Left lung (tissue), 10 donors: ENCODE results near the gene ATAD3C. TPM values are rescaled to one million over a fixed set of nuclear protein-coding genes. Genes with fewer than 3 reads are reported as not detected.

Experiments used
- ATAC-seq: fragments of 200-7000 bp; cut with Tn5 transposase; one replicate; pipeline ENCODE4 v1.9.1; 2020; ENCODE audit warnings: moderate library complexity
- DNase-seq, 4 donors: peaks; one replicate each; pipeline ENCODE4 v3.0.0-alpha.2; 2013 to 2020
- H3K27ac ChIP-seq, 2 donors: fragments of 200-600 bp; sonication (generic) in 1 of 2; one replicate each; pipeline versions ENCODE4 v1.5.0 to v1.8.0; 2020 to 2021
- H3K27me3 ChIP-seq, 2 donors: fragments of 200-600 bp; sonication (generic) in 1 of 2; one replicate each; pipeline versions ENCODE4 v1.5.0 to v1.8.0; 2020 to 2021
- H3K36me3 ChIP-seq, 2 donors: fragments of 200-600 bp; sonication (generic) in 1 of 2; one replicate each; pipeline versions ENCODE4 v1.5.0 to v1.8.0; 2020 to 2021
- H3K4me1 ChIP-seq, 2 donors: fragments of 200-600 bp; one replicate each; pipeline ENCODE4 v1.8.0; 2021
- H3K4me3 ChIP-seq, 2 donors: fragments of 200-600 bp; sonication (generic) in 1 of 2; one replicate each; pipeline versions ENCODE4 v1.5.0 to v1.8.0; 2020 to 2021; ENCODE audit warnings: mild to moderate bottlenecking in 1 of 2
- H3K9me3 ChIP-seq, 2 donors: fragments of 200-600 bp; sonication (generic) in 1 of 2; one replicate each; pipeline versions ENCODE4 v1.5.0 to v1.8.0; 2020 to 2021
- CTCF ChIP-seq, 2 donors: fragments of 200-600 bp; sonication (generic) in 1 of 2; IDR thresholded peaks; one replicate each; pipeline versions ENCODE4 v1.5.0 to v1.8.0; 2021; ENCODE audit warnings: antibody characterized with exemption in 2 of 2
- intact Hi-C, 2 donors: fragments of 100-400 bp; cut with DNase I; formaldehyde crosslinking; loops; one replicate each; pipeline versions ENCODE4 v1.11.2 to v1.14.2; 2022
- polyA plus RNA-seq, 6 donors: library from polyadenylated mRNA; unstranded; fragments of 120-200 nt; gene quantifications; one replicate each; pipeline ENCODE4 v1.2.1, GENCODE V29; 2013; ENCODE audit not compliant: insufficient read length in 6 of 6
- total RNA-seq, 2 donors: library from RNA; stranded (reverse); fragmentation: NEBNext Ultra II Directional; extraction: Animal tissue kit (Norgen Biotek cat#: 25700); gene quantifications; one replicate each; pipeline ENCODE4 v1.2.1, GENCODE V29; 2021
- donor health status: DM: no; HTN: yes; CAD: no.
- donor health status: DM: no; HTN: no; CAD: no.

The ATAD3C gene
- total and polyA plus RNA-seq, 8 donors = 0.88 to 14.9 (median 4.0) TPM

- H3K4me3 ChIP-seq = no peak overlapping the region
- DNase-seq = peak in 1 of 4 donors; percentile 39
- TF ChIP-seq CTCF (IDR thresholded peaks at IDR 0.05) = no peak
- no peak overlapping the region for H3K27ac ChIP-seq
- no peaks in the 10 kb centered on the region for H3K9me3 ChIP-seq
- peaks cover 5 to 18% of the 10 kb centered on the region in 2 donors for H3K4me1 ChIP-seq
- H3K36me3 ChIP-seq = no peaks in the 10 kb centered on the region
- intact Hi-C loops = no loop called here
- peaks cover 0 to 47% of the 10 kb centered on the region in 2 donors for H3K27me3 ChIP-seq
- ATAC-seq = no peak
Observed at GRCh38 chr1:1424707-1425106, 24.8 kb upstream of the ATAD3C start.

- DNase-seq (peak in 1 of 4 donors; percentile 50), ATAC-seq (no peak)
- Histone ChIP-seq H3K9me3 (no peaks in the 10 kb centered on the region), H3K36me3 (no peaks in the 10 kb centered on the region), H3K27me3 (peaks cover 0 to 49% of the 10 kb centered on the region in 2 donors), H3K4me3 (no peak overlapping the region), H3K27ac (no peak overlapping the region), H3K4me1 (peaks cover 10 to 21% of the 10 kb centered on the region in 2 donors)
- intact Hi-C loops = no loop called here
- no peak for TF ChIP-seq CTCF (IDR thresholded peaks at IDR 0.05)
Observed at GRCh38 chr1:1425426-1425752, 24.1 kb upstream of the ATAD3C start.

GRCh38 chr1:1425753-1426495 is 23.6 kb upstream of the ATAD3C start:
- intact Hi-C loops = no loop called here

GRCh38 chr1:1426496-1427105 is 22.9 kb upstream of the ATAD3C start:
- no peak overlapping the region for H3K27ac ChIP-seq
- intact Hi-C loops = no loop called here

More at GRCh38 chr1:1425753-1426495, 23.6 kb upstream of the ATAD3C start:
- peaks cover 0 to 49% of the 10 kb centered on the region in 2 donors for H3K27me3 ChIP-seq
- no peaks in the 10 kb centered on the region for H3K9me3 ChIP-seq
- DNase-seq = peak in 1 of 4 donors; percentile 75
- ATAC-seq = no peak
- TF ChIP-seq CTCF (IDR thresholded peaks at IDR 0.05) = no peak
- H3K36me3 ChIP-seq = no peaks in the 10 kb centered on the region
- no peak overlapping the region for H3K27ac ChIP-seq
- peaks cover 15 to 20% of the 10 kb centered on the region in 2 donors for H3K4me1 ChIP-seq
- no peak overlapping the region for H3K4me3 ChIP-seq

More at GRCh38 chr1:1426496-1427105, 22.9 kb upstream of the ATAD3C start:
- H3K4me3 ChIP-seq = no peak overlapping the region
- no peaks in the 10 kb centered on the region for H3K36me3 ChIP-seq
- H3K4me1 ChIP-seq = peaks cover 22 to 27% of the 10 kb centered on the region in 2 donors
- ATAC-seq = no peak
- peak in 1 of 4 donors; percentile 55 for DNase-seq
- TF ChIP-seq CTCF (IDR thresholded peaks at IDR 0.05) = no peak
- H3K9me3 ChIP-seq = no peaks in the 10 kb centered on the region
- peaks cover 0 to 49% of the 10 kb centered on the region in 2 donors for H3K27me3 ChIP-seq
